Right renal pelvis (tissue), 4 donors: ENCODE results near the gene RBFOX1. TPM values are rescaled to one million over a fixed set of nuclear protein-coding genes. Genes with fewer than 3 reads are reported as not detected.
"Not testable (repeated sequence)": the region's sequence is repeated elsewhere in the genome, so short reads cannot be mapped to it uniquely, and the experiment has no call there.

Source experiments
- DNase-seq, 4 donors: peaks; one replicate each; pipeline ENCODE4 v3.0.0-alpha.2; 2013; ENCODE audit warnings: low read depth in 4 of 4, low spot score in 3 of 4, missing footprints in 1 of 4
- polyA plus RNA-seq, 4 donors: library from polyadenylated mRNA; unstranded; fragments of 120-200 nt; gene quantifications; one replicate each; pipeline ENCODE4 v1.2.1, GENCODE V29; 2013; ENCODE audit not compliant: insufficient read length in 4 of 4

RBFOX1 gene
- polyA plus RNA-seq, 4 donors, result 1.6 to 3.9 (median 2.9) TPM

DNA sequence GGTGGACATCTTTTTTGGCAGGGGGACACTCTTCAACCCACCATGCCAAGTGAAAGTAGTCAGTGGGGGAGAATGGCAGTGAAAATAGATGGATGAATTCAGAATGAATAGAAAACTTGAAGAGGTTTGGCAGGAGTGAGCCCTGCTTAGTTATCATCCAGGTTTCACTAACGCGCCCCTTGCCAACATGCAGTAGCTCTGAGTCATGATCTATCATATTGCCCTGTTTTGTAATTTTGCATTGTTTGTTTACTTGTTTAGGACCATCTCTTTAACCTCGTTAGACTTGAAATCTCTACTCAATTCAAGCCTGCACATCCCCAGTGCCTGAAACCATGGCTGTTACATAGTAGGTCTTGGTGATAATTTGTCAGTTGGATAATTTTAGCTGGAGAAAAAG is 116.7 kb downstream of the RBFOX1 start:
- no peak for DNase-seq

- DNase-seq, result no peak
Observed at GRCh38 chr16:7449808-7450207, 117.2 kb downstream of the RBFOX1 start.

- no peak for DNase-seq
Observed at GRCh38 chr16:7450440-7450839, 117.8 kb downstream of the RBFOX1 start.

- no peak for DNase-seq
Observed at GRCh38 chr16:7452090-7452489, 119.4 kb downstream of the RBFOX1 start.

GRCh38 chr16:7456211-7456610 is 123.6 kb downstream of the RBFOX1 start:
- DNase-seq, result peak; percentile 7 to 50 (median 24)

- no peak for DNase-seq
Observed at GRCh38 chr16:7458144-7458543, 125.5 kb downstream of the RBFOX1 start.

DNA sequence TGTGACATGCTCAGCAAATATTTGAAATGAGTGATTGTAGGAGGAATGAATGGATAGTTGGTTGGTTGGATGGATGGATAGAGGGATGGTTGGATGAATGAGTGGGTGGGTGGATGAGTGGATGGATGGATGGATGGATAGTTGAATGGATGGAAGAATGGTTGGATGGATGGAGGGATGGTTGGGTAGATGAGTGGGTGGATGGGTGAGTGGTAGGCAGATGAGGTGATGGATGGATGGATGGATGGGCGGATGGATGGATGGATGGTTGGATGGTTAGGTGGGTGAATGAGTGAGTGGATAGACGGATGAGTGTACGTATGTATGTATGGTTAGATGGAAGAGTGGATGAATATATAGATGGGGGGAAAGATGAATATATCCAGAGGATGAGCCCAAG is 137.7 kb downstream of the RBFOX1 start:
- no peak for DNase-seq

GRCh38 chr16:7471268-7471667 is 138.6 kb downstream of the RBFOX1 start:
- no peak for DNase-seq

DNA sequence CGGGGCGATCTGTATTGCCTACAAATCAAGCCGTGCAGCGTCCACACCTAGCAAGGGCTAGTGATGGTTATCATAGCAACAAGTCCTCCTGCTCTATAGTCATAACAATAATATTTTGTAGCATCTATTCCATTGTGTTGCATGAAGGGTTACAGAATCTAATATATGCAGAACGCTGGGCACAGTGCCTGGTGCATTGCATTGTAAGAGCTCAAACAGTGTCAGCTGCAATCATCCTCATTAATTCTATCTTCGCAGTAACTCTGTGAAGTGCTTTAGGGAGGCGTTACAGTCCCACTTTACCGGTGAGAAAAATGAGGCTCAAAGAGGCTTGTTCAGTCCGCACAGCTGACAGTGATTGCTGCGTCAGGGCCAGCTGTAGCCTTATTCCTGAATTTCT is 149.4 kb downstream of the RBFOX1 start:
- no peak for DNase-seq

DNA sequence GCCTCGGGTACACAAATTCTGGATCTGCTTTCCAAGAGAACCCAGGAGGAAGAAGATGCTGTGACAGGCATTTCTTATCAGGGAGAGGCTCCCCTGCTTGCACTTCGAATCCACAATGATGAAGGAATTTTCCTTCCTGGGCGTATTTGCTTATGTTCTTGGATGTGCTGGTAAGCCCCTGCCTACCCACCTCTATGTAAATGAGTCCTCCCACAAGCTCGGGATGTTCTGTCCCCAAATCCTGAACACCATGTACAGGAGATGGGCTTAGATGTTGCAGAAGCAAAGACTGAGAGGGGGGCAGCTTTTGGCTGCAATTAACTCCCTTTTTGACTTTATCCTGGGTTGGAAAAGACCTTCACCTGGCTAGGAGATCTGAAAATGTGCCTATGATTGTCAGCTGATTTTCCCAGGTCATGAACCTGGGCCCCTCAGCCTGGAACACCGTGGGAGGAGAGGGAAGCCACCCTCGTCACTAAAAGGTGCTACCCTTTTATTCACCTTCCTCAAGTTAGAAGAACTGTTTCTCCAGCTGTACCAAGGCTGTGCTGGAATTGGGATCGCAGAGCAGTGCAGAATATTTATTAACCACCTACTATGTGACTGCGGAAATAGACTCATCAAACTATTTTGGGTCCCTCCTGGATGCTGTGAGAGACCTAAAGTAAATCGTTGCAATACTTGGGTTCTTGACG is 150.1 kb downstream of the RBFOX1 start:
- no peak for DNase-seq

- DNase-seq, result no peak
Observed at GRCh38 chr16:7487574-7488323, 155.1 kb downstream of the RBFOX1 start.

DNA sequence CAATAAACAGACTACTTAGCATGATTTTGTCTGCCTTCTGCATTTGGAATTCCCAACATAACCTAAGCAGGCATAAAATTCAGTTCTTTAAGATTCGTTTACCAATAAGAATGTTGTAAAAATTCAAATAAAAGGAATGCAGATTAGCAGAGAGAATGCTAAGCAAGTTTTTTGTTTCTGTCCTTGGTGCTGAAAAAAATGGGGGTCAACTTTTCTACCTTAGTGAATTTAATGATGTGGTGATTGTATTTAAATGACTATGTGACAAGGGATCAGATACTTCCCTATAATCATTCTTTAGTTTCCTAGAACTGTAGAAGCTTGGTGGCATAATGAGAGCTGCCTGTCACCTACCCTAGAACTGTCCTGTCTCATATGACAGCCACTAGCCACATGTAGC is 159.5 kb downstream of the RBFOX1 start:
- DNase-seq, result no peak

GRCh38 chr16:7493133-7493532 is 160.5 kb downstream of the RBFOX1 start:
- DNase-seq, result no peak

GRCh38 chr16:7497691-7498090 is 165.0 kb downstream of the RBFOX1 start:
- DNase-seq, result no peak

DNA sequence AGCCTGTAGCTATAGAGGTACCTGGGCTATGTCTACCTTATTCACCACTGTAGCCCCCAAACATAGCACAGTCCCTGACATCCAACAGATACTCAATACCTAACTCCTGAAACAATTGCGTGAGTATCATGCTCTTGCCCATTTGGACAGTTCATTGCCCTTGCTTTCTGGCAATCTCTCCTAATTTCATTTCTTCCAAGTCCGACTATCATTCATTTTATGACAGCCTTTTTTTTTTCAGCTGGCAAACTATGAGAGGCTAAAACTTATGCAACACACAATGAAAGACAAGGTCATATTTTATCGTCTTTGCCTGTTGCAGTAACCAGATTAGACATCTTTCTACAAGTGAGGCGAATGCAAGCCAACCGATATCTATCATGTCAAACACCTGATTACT is 169.2 kb downstream of the RBFOX1 start:
- no peak for DNase-seq

- not testable (repeated sequence) for DNase-seq
Observed at GRCh38 chr16:7502591-7503157, 170.0 kb downstream of the RBFOX1 start.

- no peak for DNase-seq
Observed at GRCh38 chr16:7503666-7504065, 171.0 kb downstream of the RBFOX1 start.

DNA sequence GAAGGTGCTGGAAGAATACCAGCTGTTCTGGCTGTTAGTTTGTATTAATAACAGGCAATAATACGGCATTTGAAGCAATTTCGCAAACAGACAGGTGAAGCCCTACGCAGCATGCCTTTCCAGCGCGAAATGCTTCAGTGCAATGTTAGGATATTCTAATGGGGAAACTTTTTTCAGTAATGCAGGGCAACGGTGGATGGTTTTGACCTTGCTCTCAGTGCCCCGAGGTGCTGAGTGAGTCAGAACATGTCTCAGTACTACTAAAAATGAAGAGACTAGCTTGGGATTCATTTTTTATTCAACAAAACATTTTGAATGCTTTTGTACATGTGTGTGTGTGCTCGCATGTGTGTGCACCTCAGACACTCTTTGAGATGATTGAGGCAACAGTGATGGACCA is 172.2 kb downstream of the RBFOX1 start:
- DNase-seq, result no peak

- no peak for DNase-seq
Observed at GRCh38 chr16:7505495-7505894, 172.8 kb downstream of the RBFOX1 start.

DNA sequence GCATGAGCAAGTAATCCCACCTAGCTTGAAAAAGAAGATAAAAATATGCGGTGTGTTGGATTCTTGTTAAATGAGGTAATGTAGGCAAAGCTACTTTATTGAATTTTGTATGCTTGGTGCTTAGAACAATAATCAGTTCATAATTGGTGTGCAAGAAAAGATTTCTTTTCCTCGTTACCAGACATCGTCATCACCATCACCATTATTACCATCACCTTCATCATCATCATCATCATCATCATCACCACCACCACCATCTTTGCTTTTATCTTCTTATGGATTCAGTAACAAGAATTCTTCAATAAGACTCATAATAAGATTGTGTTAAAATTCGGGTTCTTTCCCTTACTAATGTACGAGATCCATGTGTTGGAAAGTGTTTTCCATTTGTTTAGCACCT is 173.7 kb downstream of the RBFOX1 start:
- DNase-seq, result no peak

GRCh38 chr16:7508656-7509055 is 176.0 kb downstream of the RBFOX1 start:
- DNase-seq, result no peak
